ENCODE results near the gene CACNA2D2.

GRCh38 chr3:50519471-50520089 lies 16.1 kb upstream of the CACNA2D2 start:
- TF ChIP-seq CTCF (IDR thresholded peaks at IDR 0.05) (peak; percentile 95), EZH2 (IDR thresholded peaks at IDR 0.05) (no peak), EZH2phosphoT487 (IDR thresholded peaks at IDR 0.05) (no peak)

All from neural progenitor cell (in vitro differentiated cells).